Neural cell (in vitro differentiated cells): ENCODE results near the gene RIC1. TPM values are rescaled to one million over a fixed set of nuclear protein-coding genes. Genes with fewer than 3 reads are reported as not detected.
A peak's percentile ranks its signal among the peaks of the same experiment; 100 is the strongest.

Experiments
- H2AFZ ChIP-seq: fragments of 200-600, 300-800 bp; sonication (generic), shearing (Covaris generic); 2 replicates; pipeline ENCODE4 v1.6.0; 2014; ENCODE audit warnings: low read depth, mild to moderate bottlenecking, antibody characterized with exemption, low read length, moderate library complexity
- H3F3A ChIP-seq: fragments of 200-600 bp; shearing (Covaris generic); 2 replicates; pipeline ENCODE4 v1.6.1; 2016; ENCODE audit warnings: mild to moderate bottlenecking, moderate library complexity, mixed read lengths, antibody characterized with exemption, low read length; ENCODE audit not compliant: insufficient read depth, poor library complexity, severe bottlenecking
- H3K27ac ChIP-seq: fragments of 200-600, 300-800 bp; sonication (generic), shearing (Covaris generic); 2 replicates; pipeline ENCODE4 v1.5.1; 2014; ENCODE audit warnings: mild to moderate bottlenecking, low read length, moderate library complexity
- H3K27me3 ChIP-seq: fragments of 300-800, 200-600 bp; sonication (generic), shearing (Covaris generic); 2 replicates; pipeline ENCODE4 v1.6.0; 2014; ENCODE audit warnings: mild to moderate bottlenecking, low read depth, low read length, moderate library complexity; ENCODE audit not compliant: insufficient read depth
- H3K36me3 ChIP-seq: fragments of 300-800, 200-600 bp; sonication (generic), shearing (Covaris generic); 2 replicates; pipeline ENCODE4 v1.5.1; 2014; ENCODE audit warnings: mild to moderate bottlenecking, antibody characterized with exemption, low read length, moderate library complexity; ENCODE audit not compliant: insufficient read depth
- H3K4me2 ChIP-seq: fragments of 300-800, 200-600 bp; sonication (generic), shearing (Covaris generic); 2 replicates; pipeline ENCODE4 v1.6.0; 2014; ENCODE audit warnings: mild to moderate bottlenecking, low read length
- H3K4me3 ChIP-seq: fragments of 300-800, 200-600 bp; sonication (generic), shearing (Covaris generic); 2 replicates; pipeline ENCODE4 v1.5.1; 2014; ENCODE audit warnings: mild to moderate bottlenecking, low read length, moderate library complexity
- H3K79me2 ChIP-seq: fragments of 200-600 bp; shearing (Covaris generic); replicated peaks from 2 replicates; pipeline ENCODE4 v1.6.0; 2014; ENCODE audit warnings: mild to moderate bottlenecking, low read length, moderate library complexity; ENCODE audit not compliant: insufficient read depth
- H3K9ac ChIP-seq: fragments of 300-800, 200-600 bp; sonication (generic), shearing (Covaris generic); 2 replicates; pipeline ENCODE4 v1.6.1; 2016; ENCODE audit warnings: mild to moderate bottlenecking, low read length, mixed read lengths
- H3K9me2 ChIP-seq: fragments of 200-600 bp; shearing (Covaris generic); 2 replicates; pipeline ENCODE4 v1.6.1; 2016; ENCODE audit warnings: mild to moderate bottlenecking, low read length, mixed read lengths; ENCODE audit not compliant: insufficient read depth
- H3K9me3 ChIP-seq: fragments of 200-600, 300-800 bp; sonication (generic), shearing (Covaris generic); 2 replicates; pipeline ENCODE4 v1.6.1; 2016; ENCODE audit warnings: mild to moderate bottlenecking, mixed run types, low read length, moderate library complexity, mixed read lengths
- H4K20me1 ChIP-seq: fragments of 200-600 bp; shearing (Covaris generic); 2 replicates; pipeline ENCODE4 v1.6.1; 2016; ENCODE audit warnings: mild to moderate bottlenecking, mixed run types; ENCODE audit not compliant: insufficient read depth
- CTCF ChIP-seq: fragments of 450-650 bp; IDR thresholded peaks from 2 replicates; pipeline ENCODE4 v1.5.1; 2014; ENCODE audit warnings: antibody characterized with exemption, mild to moderate bottlenecking, moderate library complexity; ENCODE audit not compliant: poor library complexity, severe bottlenecking
- EP300 ChIP-seq: fragments of 450-650 bp; conservative IDR thresholded peaks from 2 replicates; pipeline ENCODE4 v1.6.1; 2014; ENCODE audit warnings: antibody characterized with exemption, mild to moderate bottlenecking, moderate library complexity; ENCODE audit not compliant: poor library complexity, severe bottlenecking
- EZH2 ChIP-seq: fragments of 200-600, 300-800 bp; shearing (Covaris generic), sonication (generic); IDR thresholded peaks from 2 replicates; pipeline ENCODE4 v1.6.1; 2014; ENCODE audit warnings: antibody characterized with exemption, low read length, borderline replicate concordance, mild to moderate bottlenecking; ENCODE audit not compliant: insufficient read depth, poor library complexity, severe bottlenecking
- MXI1 ChIP-seq: fragments of 450-650 bp; conservative IDR thresholded peaks from 2 replicates; pipeline ENCODE4 v1.6.1; 2014; ENCODE audit warnings: antibody characterized with exemption, mild to moderate bottlenecking; ENCODE audit not compliant: poor library complexity, severe bottlenecking
- POLR2AphosphoS5 ChIP-seq: IDR thresholded peaks from 2 replicates; pipeline ENCODE4 v1.6.1; 2012
- RAD21 ChIP-seq: fragments of 450-650 bp; conservative IDR thresholded peaks from 2 replicates; pipeline ENCODE4 v1.6.1; 2014; ENCODE audit warnings: antibody characterized with exemption, mild to moderate bottlenecking, moderate library complexity
- REST ChIP-seq: IDR thresholded peaks from 2 replicates; pipeline ENCODE4 v1.6.1; 2012; ENCODE audit warnings: borderline replicate concordance
- SMC3 ChIP-seq: fragments of 450-650 bp; conservative IDR thresholded peaks from 2 replicates; pipeline ENCODE4 v1.6.1; 2014; ENCODE audit warnings: antibody characterized with exemption, mild to moderate bottlenecking, moderate library complexity; ENCODE audit not compliant: poor library complexity
- TAF1 ChIP-seq: IDR thresholded peaks from 2 replicates; pipeline ENCODE4 v1.6.1; 2012; ENCODE audit warnings: low read depth
- polyA minus RNA-seq: library from RNA; depleted of rRNA, polyadenylated mRNA; stranded (reverse); fragments of >200 nt; gene quantifications from 2 replicates; pipeline ENCODE4 v1.2.3, GENCODE V29; 2014
- polyA plus RNA-seq: library from polyadenylated mRNA; depleted of rRNA; stranded (reverse); fragments of >200 nt; gene quantifications from 2 replicates; pipeline ENCODE4 v1.2.3, GENCODE V29; 2014

The RIC1 gene
- polyA plus RNA-seq (9.9 and 10.8 TPM in 2 replicates), polyA minus RNA-seq (34.1 and 37.2 TPM in 2 replicates)

GRCh38 chr9:5628530-5629311 is at the start of gene RIC1:
RIC1 (plus strand) TSS chr9:5629107; CDS start chr9:5629310, 203 bp downstream.
- Histone ChIP-seq H3K9me3 (no peaks in the 10 kb centered on the region), H3K27ac (peak within 1 kb of the TSS; percentile 65), H3K79me2 (peaks cover 37% of the 10 kb centered on the region)

GRCh38 chr9:5579881-5580280 is 49.0 kb upstream of the RIC1 start:
- Histone ChIP-seq H3K4me2 (no peak overlapping the region), H3K79me2 (no peaks in the 10 kb centered on the region), H2AFZ (no peak overlapping the region), H3K9me2 (no peaks in the 10 kb centered on the region), H3F3A (no peaks in the 10 kb centered on the region), H3K27ac (no peak overlapping the region), H3K36me3 (no peaks in the 10 kb centered on the region), H4K20me1 (no peaks in the 10 kb centered on the region), H3K27me3 (no peaks in the 10 kb centered on the region), H3K9ac (no peak overlapping the region), H3K9me3 (no peaks in the 10 kb centered on the region), H3K4me3 (no peak overlapping the region)
- TF ChIP-seq MXI1 (no peak), POLR2AphosphoS5 (no peak), EZH2 (no peak), TAF1 (no peak), REST (no peak), CTCF (no peak), RAD21 (no peak), SMC3 (no peak), EP300 (no peak)

More at GRCh38 chr9:5628530-5629311, at the start of gene RIC1:
- H3K9ac ChIP-seq = peak within 1 kb of the TSS; percentile 80
- no peaks in the 10 kb centered on the region for H3K36me3 ChIP-seq
- H3K4me3 ChIP-seq = peak within 1 kb of the TSS; percentile 99
- H4K20me1 ChIP-seq = no peaks in the 10 kb centered on the region
- peaks cover 4% of the 10 kb centered on the region for H3F3A ChIP-seq
- no peaks in the 10 kb centered on the region for H3K9me2 ChIP-seq
- peak within 1 kb of the TSS; percentile 93 for H3K4me2 ChIP-seq
- no peaks in the 10 kb centered on the region for H3K27me3 ChIP-seq
- TF ChIP-seq MXI1 (peak; percentile 72), SMC3 (no peak), POLR2AphosphoS5 (peak; percentile 64), EP300 (peak; percentile 37)
- H2AFZ ChIP-seq = peak within 1 kb of the TSS; percentile 91
